ENCODE data around the gene PDIA6. TPM values are rescaled to one million over a fixed set of nuclear protein-coding genes. Genes with fewer than 3 reads are reported as not detected.
A peak's percentile ranks its signal among the peaks of the same experiment; 100 is the strongest.

Gene PDIA6
- total RNA-seq, 1 experiment from 2014 or later = 254 TPM

DNA sequence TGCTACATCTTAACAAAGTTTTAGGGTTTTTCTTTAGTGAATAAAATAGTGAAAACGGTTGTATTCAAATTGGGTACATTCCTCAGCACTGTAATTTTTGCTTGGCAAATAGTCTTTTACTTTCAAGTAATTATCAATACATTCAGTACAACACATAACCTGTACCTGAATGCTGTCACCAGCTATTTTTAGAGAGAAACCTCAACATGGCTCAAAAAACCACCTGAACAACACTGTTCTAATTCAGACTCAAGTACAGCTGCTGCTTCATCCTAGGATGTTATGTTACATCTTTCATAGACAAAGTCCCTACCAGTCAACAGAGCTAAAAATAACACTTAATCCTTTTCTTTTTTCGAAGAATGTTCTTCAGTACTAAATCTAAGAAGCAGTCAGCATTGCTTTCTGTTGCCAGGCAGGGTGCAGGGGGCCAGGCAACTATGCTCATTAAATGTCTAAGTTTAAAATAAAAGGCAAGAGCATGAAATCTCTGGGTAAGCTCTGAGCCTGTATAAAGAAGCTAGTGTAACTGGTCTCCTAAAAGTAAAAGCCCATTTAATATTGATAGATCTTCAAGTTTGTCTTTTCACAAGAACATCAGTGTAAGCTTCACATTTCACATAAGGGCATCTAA lies 20.5 kb downstream of the PDIA6 start:
- Mint-ChIP-seq H3K4me1 (ENCODE audit: insufficient read depth, unreplicated experiment) (no peaks in the 10 kb centered on the region), H3K9me3 (ENCODE audit: unreplicated experiment) (no peaks in the 10 kb centered on the region), H3K4me3 (ENCODE audit: unreplicated experiment) (no peak overlapping the region), H3K27me3 (ENCODE audit: insufficient read depth, unreplicated experiment) (no peaks in the 10 kb centered on the region), H3K27ac (ENCODE audit: low read depth, unreplicated experiment) (no peak overlapping the region), H3K36me3 (ENCODE audit: insufficient read depth, unreplicated experiment) (peaks cover 89% of the 10 kb centered on the region)
- DNase-seq (ENCODE audit: unreplicated experiment) = no peak
- TF ChIP-seq, protein P1, sequence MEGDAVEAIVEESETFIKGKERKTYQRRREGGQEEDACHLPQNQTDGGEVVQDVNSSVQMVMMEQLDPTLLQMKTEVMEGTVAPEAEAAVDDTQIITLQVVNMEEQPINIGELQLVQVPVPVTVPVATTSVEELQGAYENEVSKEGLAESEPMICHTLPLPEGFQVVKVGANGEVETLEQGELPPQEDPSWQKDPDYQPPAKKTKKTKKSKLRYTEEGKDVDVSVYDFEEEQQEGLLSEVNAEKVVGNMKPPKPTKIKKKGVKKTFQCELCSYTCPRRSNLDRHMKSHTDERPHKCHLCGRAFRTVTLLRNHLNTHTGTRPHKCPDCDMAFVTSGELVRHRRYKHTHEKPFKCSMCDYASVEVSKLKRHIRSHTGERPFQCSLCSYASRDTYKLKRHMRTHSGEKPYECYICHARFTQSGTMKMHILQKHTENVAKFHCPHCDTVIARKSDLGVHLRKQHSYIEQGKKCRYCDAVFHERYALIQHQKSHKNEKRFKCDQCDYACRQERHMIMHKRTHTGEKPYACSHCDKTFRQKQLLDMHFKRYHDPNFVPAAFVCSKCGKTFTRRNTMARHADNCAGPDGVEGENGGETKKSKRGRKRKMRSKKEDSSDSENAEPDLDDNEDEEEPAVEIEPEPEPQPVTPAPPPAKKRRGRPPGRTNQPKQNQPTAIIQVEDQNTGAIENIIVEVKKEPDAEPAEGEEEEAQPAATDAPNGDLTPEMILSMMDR (IDR thresholded peaks at IDR 0.05; ENCODE audit: unreplicated experiment) = no peak
- no TSS peak for BruUV-seq (replicated peaks)
- intact Hi-C loops (cut with micrococcal nuclease) = no loop called here
- ChIA-PET CTCF (interaction anchor here (1.0 to 1.1 kb wide), 3 partner anchors 26 to 83 kb away, joined by 3 to 5 read pairs (median 3); no protein-coding TSS in a partner anchor), POLR2A (no interaction called here)

DNA sequence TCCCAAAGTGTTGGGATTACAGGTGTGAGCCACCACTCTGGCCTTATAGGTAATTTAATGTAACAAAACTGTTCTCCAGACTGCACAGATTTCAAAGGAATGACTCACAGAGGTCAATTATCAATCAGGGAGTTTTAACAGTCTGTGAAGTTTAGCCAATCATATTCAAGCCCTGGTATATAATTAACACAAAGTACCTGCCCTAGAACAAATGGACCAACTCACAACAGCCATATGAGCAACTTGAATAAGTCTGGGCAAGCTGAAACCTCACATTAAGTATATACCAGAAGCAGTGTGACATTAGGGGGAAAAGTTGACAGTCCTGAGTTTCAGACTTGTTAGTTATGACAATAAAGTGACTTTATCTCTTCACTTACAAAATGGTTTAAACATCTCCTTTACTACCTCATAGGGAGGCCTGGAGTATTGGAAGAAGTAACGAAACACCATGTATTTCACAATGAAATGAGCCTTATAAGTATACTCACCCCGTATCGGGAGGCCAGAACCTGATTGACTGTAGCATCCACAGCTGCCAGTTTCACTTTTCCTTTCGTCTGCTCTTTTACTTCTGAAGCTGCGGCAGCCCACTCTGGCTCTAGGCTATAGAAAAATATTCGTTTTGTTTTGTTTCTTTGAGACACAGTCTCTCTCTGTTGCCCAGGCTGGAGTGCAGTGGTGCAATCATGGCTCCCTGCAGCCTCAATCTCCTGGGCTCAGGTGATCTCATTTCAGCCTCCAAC lies 22.2 kb downstream of the PDIA6 start:
- Mint-ChIP-seq H3K4me1 (ENCODE audit: insufficient read depth, unreplicated experiment) (no peaks in the 10 kb centered on the region), H3K27ac (ENCODE audit: low read depth, unreplicated experiment) (no peak overlapping the region), H3K36me3 (ENCODE audit: insufficient read depth, unreplicated experiment) (peaks cover 89% of the 10 kb centered on the region), H3K4me3 (ENCODE audit: unreplicated experiment) (no peak overlapping the region), H3K27me3 (ENCODE audit: insufficient read depth, unreplicated experiment) (no peaks in the 10 kb centered on the region), H3K9me3 (ENCODE audit: unreplicated experiment) (no peaks in the 10 kb centered on the region)
- BruUV-seq (replicated peaks) = no TSS peak
- CTCF ChIA-PET = interaction anchor here (1.7 kb wide), 1 partner anchor 334 kb away, joined by 3 read pairs; no protein-coding TSS in a partner anchor
- TF ChIP-seq, protein P1 (IDR thresholded peaks at IDR 0.05; ENCODE audit: unreplicated experiment) = no peak
- intact Hi-C loops (cut with micrococcal nuclease) = no loop called here
- no peak for DNase-seq (ENCODE audit: unreplicated experiment)
- POLR2A ChIA-PET = no interaction called here

DNA sequence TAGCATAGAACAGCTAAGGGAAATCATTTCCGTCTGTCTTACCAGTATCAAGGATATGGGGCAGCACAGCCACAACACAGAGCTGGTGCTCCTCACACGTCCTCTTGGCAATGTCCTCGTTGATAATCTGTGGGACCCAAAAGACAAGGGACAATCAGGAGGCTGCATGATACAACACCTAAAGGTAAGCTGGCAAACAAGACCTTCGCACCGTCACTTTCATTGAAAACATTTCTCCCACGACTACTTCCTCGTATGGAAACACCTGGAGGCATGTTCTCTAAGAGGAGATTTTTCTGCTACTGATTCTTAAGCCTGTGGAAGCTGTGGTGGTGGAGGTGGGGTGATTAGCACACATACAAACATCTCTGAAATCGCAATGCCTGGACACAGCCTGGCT lies 23.7 kb downstream of the PDIA6 start:
- ChIA-PET POLR2A (interaction anchor here (0.6 kb wide), 1 partner anchor 11 kb away, joined by 3 read pairs; no protein-coding TSS in a partner anchor), CTCF (interaction anchor here (0.8 to 1.7 kb wide), 3 partner anchors 23 to 336 kb away, joined by 3 to 4 read pairs (median 4); no protein-coding TSS in a partner anchor)
- TF ChIP-seq, protein P1 (IDR thresholded peaks at IDR 0.05; ENCODE audit: unreplicated experiment) = no peak
- Mint-ChIP-seq H3K4me1 (ENCODE audit: insufficient read depth, unreplicated experiment) (no peaks in the 10 kb centered on the region), H3K36me3 (ENCODE audit: insufficient read depth, unreplicated experiment) (peaks cover 92% of the 10 kb centered on the region), H3K4me3 (ENCODE audit: unreplicated experiment) (no peak overlapping the region), H3K27ac (ENCODE audit: low read depth, unreplicated experiment) (no peak overlapping the region), H3K27me3 (ENCODE audit: insufficient read depth, unreplicated experiment) (no peaks in the 10 kb centered on the region), H3K9me3 (ENCODE audit: unreplicated experiment) (no peaks in the 10 kb centered on the region)
- no peak for DNase-seq (ENCODE audit: unreplicated experiment)
- intact Hi-C loops (cut with micrococcal nuclease) = no loop called here
- BruUV-seq (replicated peaks) = no TSS peak

DNA sequence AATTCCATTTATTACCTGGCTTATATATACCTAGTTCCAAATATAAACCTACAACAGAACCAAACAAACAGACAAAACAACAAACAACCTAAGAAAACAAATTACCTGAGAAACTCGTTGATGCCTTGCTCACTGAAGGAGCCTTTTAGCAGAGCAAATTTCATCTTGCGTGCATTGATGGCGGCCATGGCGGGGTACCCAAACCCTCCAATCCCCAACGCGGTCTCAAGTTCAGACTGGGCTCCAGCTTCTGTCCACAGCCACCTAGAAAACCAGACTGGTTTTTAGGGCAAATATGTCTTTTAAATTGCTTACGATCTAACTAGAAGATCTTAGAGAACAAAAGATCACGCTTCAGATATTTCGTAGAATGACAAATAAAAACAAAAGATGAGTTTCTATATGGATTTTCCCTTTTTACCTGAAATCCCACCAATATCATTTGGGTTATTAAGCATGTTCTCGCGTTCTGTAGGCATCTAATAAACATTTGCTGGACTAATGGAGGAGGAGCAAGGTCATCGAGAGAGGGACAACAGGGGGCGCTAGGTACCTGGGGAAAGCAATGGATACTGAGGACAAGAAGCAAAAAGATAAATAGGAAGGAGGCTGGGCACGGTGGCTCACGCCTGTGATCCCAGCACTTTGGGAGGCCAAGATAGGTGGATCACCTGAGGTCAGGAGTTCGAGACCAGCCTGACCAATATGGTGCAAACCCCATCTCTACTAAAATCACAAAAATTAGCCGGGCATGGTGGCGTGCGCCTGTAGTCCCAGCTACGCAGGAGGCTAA lies 25.2 kb downstream of the PDIA6 start:
- H3K36me3 Mint-ChIP-seq (ENCODE audit: insufficient read depth, unreplicated experiment) = peaks cover 92% of the 10 kb centered on the region
- no TSS peak for BruUV-seq (replicated peaks)
- H3K9me3 Mint-ChIP-seq (ENCODE audit: unreplicated experiment) = no peaks in the 10 kb centered on the region
- TF ChIP-seq, protein P1 (IDR thresholded peaks at IDR 0.05; ENCODE audit: unreplicated experiment) = peak; percentile 33
- peak; percentile 17 for DNase-seq (ENCODE audit: unreplicated experiment)
- no peak overlapping the region for H3K4me3 Mint-ChIP-seq (ENCODE audit: unreplicated experiment)
- H3K4me1 Mint-ChIP-seq (ENCODE audit: insufficient read depth, unreplicated experiment) = no peaks in the 10 kb centered on the region
- intact Hi-C loops (cut with micrococcal nuclease) = no loop called here
- no peak overlapping the region for H3K27ac Mint-ChIP-seq (ENCODE audit: low read depth, unreplicated experiment)
- H3K27me3 Mint-ChIP-seq (ENCODE audit: insufficient read depth, unreplicated experiment) = no peaks in the 10 kb centered on the region
- CTCF ChIA-PET = interaction anchor here (1.1 kb wide), 1 partner anchor 25 kb away, joined by 4 read pairs; no protein-coding TSS in a partner anchor
- POLR2A ChIA-PET = no interaction called here

Measured in MCF 10A (cell line).